ENCODE measurements around the gene NKAIN1.

NKAIN1 gene

GRCh38 chr1:31154632-31155215, 85.0 kb downstream of the NKAIN1 start:
- H3K27me3 ChIP-seq (ENCODE audit: low read depth, low read length), result no peaks in the 10 kb centered on the region
- peak overlapping the region; percentile 63 for H3K4me2 ChIP-seq (ENCODE audit: low read length)
- H3K36me3 ChIP-seq (replicated peaks; ENCODE audit: low read depth, low read length), result no peaks in the 10 kb centered on the region
- no peaks in the 10 kb centered on the region for H4K20me1 ChIP-seq (ENCODE audit: insufficient read depth, low read length)
- no peaks in the 10 kb centered on the region for H3K9me3 ChIP-seq (ENCODE audit: insufficient read depth, low read length)
- H3K27ac ChIP-seq (ENCODE audit: low read length), result no peak overlapping the region
- no peak for TF ChIP-seq EZH2phosphoT487 (IDR thresholded peaks at IDR 0.05; ENCODE audit: low read depth)
- TF ChIP-seq, protein P1, sequence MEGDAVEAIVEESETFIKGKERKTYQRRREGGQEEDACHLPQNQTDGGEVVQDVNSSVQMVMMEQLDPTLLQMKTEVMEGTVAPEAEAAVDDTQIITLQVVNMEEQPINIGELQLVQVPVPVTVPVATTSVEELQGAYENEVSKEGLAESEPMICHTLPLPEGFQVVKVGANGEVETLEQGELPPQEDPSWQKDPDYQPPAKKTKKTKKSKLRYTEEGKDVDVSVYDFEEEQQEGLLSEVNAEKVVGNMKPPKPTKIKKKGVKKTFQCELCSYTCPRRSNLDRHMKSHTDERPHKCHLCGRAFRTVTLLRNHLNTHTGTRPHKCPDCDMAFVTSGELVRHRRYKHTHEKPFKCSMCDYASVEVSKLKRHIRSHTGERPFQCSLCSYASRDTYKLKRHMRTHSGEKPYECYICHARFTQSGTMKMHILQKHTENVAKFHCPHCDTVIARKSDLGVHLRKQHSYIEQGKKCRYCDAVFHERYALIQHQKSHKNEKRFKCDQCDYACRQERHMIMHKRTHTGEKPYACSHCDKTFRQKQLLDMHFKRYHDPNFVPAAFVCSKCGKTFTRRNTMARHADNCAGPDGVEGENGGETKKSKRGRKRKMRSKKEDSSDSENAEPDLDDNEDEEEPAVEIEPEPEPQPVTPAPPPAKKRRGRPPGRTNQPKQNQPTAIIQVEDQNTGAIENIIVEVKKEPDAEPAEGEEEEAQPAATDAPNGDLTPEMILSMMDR (IDR thresholded peaks at IDR 0.05; ENCODE audit: low read depth, low read length), result no peak
- peak overlapping the region; percentile 97 for H3K4me3 ChIP-seq (ENCODE audit: low read length)
- peaks cover 6% of the 10 kb centered on the region for H3K4me1 ChIP-seq (ENCODE audit: low read length)
- no peaks in the 10 kb centered on the region for H3K79me2 ChIP-seq (ENCODE audit: low read length)
- peak overlapping the region; percentile 92; the same call in 1 of the 2 replicates for H2AFZ ChIP-seq (ENCODE audit: low read depth, low read length)
- peak overlapping the region; percentile 77 for H3K9ac ChIP-seq (ENCODE audit: low read length)

DNA sequence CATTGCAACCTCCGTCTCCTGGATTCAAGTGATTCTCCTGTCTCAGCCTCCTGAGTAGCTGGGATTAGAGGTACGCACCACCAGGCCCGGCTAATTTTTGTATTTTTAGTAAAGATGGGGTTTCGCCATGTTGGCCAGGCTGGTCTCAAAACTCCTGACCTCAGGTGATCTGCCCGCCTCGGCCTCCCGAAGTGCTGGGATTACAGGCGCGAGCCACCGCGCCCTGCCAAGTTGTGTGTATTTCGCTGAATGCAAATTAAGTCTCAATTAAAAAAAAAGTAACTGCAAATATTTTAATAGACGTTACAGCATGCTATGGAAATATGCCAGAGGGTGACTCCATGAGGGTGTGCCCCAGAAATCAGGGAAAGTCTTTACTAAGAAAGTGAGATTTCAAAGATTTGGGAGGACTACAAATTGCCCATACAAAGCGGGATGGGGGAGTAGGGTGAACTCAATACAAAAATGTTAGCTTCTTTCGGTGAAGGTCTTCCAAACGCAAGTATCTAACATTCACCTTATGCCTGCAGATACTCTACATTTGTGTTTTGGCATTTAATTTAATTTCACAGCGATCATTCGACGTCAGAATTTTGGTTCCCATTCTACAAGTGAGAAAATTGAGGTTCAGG, 85.6 kb downstream of the NKAIN1 start:
- Histone ChIP-seq H3K4me1 (ENCODE audit: low read length) (peaks cover 6% of the 10 kb centered on the region), H2AFZ (ENCODE audit: low read depth, low read length) (peak overlapping the region; percentile 92; the same call in 1 of the 2 replicates), H3K27me3 (ENCODE audit: low read depth, low read length) (no peaks in the 10 kb centered on the region), H3K9ac (ENCODE audit: low read length) (peak overlapping the region; percentile 59), H4K20me1 (ENCODE audit: insufficient read depth, low read length) (no peaks in the 10 kb centered on the region), H3K36me3 (replicated peaks; ENCODE audit: low read depth, low read length) (no peaks in the 10 kb centered on the region), H3K4me2 (ENCODE audit: low read length) (peak overlapping the region; percentile 63), H3K79me2 (ENCODE audit: low read length) (no peaks in the 10 kb centered on the region), H3K4me3 (ENCODE audit: low read length) (peak overlapping the region; percentile 73), H3K27ac (ENCODE audit: low read length) (no peak overlapping the region), H3K9me3 (ENCODE audit: insufficient read depth, low read length) (no peaks in the 10 kb centered on the region)
- TF ChIP-seq, protein P1 (IDR thresholded peaks at IDR 0.05; ENCODE audit: low read depth, low read length), result no peak
- no peak for TF ChIP-seq EZH2phosphoT487 (IDR thresholded peaks at IDR 0.05; ENCODE audit: low read depth)

DNA sequence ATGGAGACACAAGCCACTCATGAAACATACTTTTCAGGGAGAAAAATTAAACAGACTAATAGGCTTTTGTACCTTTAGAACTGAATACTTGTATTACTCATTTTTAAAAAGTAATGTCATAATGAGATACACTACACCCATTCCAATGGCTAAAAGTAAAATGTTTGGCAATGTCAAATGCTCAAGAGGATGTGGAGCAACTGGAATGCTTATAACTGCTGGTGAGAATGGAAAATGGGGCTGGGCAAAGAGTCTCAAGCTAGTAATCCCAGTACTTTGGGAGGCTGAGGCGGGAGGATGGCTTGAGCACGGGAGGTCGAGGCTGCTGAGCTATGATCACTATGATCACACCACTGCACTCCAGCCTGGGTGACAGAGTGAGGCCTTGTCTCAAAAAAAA, 86.3 kb downstream of the NKAIN1 start:
- TF ChIP-seq, protein P1 (IDR thresholded peaks at IDR 0.05; ENCODE audit: low read depth, low read length), result no peak
- no peak for TF ChIP-seq EZH2phosphoT487 (IDR thresholded peaks at IDR 0.05; ENCODE audit: low read depth)
- Histone ChIP-seq H4K20me1 (ENCODE audit: insufficient read depth, low read length) (no peaks in the 10 kb centered on the region), H3K27ac (ENCODE audit: low read length) (no peak overlapping the region), H3K4me3 (ENCODE audit: low read length) (no peak overlapping the region), H3K36me3 (replicated peaks; ENCODE audit: low read depth, low read length) (no peaks in the 10 kb centered on the region), H3K4me2 (ENCODE audit: low read length) (no peak overlapping the region), H3K9me3 (ENCODE audit: insufficient read depth, low read length) (no peaks in the 10 kb centered on the region), H3K79me2 (ENCODE audit: low read length) (no peaks in the 10 kb centered on the region), H2AFZ (ENCODE audit: low read depth, low read length) (no peak overlapping the region), H3K9ac (ENCODE audit: low read length) (no peak overlapping the region), H3K27me3 (ENCODE audit: low read depth, low read length) (no peaks in the 10 kb centered on the region), H3K4me1 (ENCODE audit: low read length) (peaks cover 6% of the 10 kb centered on the region)

DNA sequence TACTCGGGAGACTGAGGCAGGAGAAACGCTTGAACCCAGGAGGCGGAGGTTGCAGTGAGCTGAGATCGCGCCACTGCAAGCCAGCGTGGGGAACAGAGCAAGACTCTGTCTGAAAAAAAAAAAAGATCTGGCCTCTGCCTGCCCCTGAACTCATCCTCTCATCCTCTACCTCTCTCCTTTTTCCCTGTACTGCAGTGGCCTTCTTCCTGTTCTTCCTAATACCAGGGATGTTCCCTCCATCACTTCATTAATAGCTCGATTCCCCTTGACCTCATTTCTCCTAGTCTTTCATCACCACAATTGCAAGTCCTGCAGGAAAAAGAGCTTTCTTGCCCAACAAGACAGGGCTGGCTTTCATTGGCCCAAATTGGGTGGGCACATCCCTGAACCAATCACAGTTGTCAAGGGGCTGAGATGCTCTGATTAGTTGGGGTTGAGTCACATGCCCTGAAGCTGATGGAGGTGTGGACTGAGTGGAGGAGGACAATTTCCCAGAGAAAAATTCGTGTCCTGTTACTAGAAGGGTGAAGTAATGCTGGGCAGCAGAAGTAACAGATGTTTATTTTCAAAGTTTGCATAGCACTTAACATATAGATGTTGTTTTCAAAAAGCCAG, 87.4 kb downstream of the NKAIN1 start:
- no peak overlapping the region for H3K4me3 ChIP-seq (ENCODE audit: low read length)
- H2AFZ ChIP-seq (ENCODE audit: low read depth, low read length), result no peak overlapping the region
- H4K20me1 ChIP-seq (ENCODE audit: insufficient read depth, low read length), result no peaks in the 10 kb centered on the region
- H3K79me2 ChIP-seq (ENCODE audit: low read length), result no peaks in the 10 kb centered on the region
- H3K27ac ChIP-seq (ENCODE audit: low read length), result no peak overlapping the region
- H3K4me1 ChIP-seq (ENCODE audit: low read length), result peaks cover 6% of the 10 kb centered on the region
- no peak overlapping the region for H3K9ac ChIP-seq (ENCODE audit: low read length)
- TF ChIP-seq, protein P1 (IDR thresholded peaks at IDR 0.05; ENCODE audit: low read depth, low read length), result no peak
- TF ChIP-seq EZH2phosphoT487 (IDR thresholded peaks at IDR 0.05; ENCODE audit: low read depth), result no peak
- no peaks in the 10 kb centered on the region for H3K36me3 ChIP-seq (replicated peaks; ENCODE audit: low read depth, low read length)
- no peaks in the 10 kb centered on the region for H3K27me3 ChIP-seq (ENCODE audit: low read depth, low read length)
- no peaks in the 10 kb centered on the region for H3K9me3 ChIP-seq (ENCODE audit: insufficient read depth, low read length)
- no peak overlapping the region; the same call in 1 of the 2 replicates for H3K4me2 ChIP-seq (ENCODE audit: low read length)
